OCI-LY3 (cell line): ENCODE measurements around the gene PCNX2.

ENCODE experiments used
- H2AFZ ChIP-seq: fragments of 200-600, 300-600 bp; shearing (Covaris generic); 2 replicates; pipeline ENCODE4 v1.6.0; 2014; ENCODE audit warnings: antibody characterized with exemption, low read depth, low read length
- H3K27ac ChIP-seq: fragments of 200-600, 300-600 bp; sonication (generic); 2 replicates; pipeline ENCODE4 v1.5.1; 2014; ENCODE audit warnings: mild to moderate bottlenecking, low read length, moderate library complexity, mixed read lengths
- H3K27me3 ChIP-seq: fragments of 200-600, 300-600 bp; sonication (generic); 2 replicates; pipeline ENCODE4 v1.6.1; 2014; ENCODE audit warnings: low read depth, low read length, mixed read lengths
- H3K36me3 ChIP-seq: fragments of 200-600, 300-600 bp; sonication (generic); replicated peaks from 2 replicates; pipeline ENCODE3; 2014; ENCODE audit warnings: low read depth, low read length, mixed read lengths
- H3K4me1 ChIP-seq: fragments of 300-600, 200-600 bp; sonication (generic); 2 replicates; pipeline ENCODE4 v1.6.1; 2014; ENCODE audit warnings: low read length, mixed read lengths
- H3K4me2 ChIP-seq: fragments of 200-600, 300-600 bp; sonication (generic); 2 replicates; pipeline ENCODE4 v1.6.1; 2014; ENCODE audit warnings: low read length, mixed read lengths
- H3K4me3 ChIP-seq: fragments of 300-600, 200-600 bp; sonication (generic); 2 replicates; pipeline ENCODE4 v1.5.1; 2014; ENCODE audit warnings: antibody characterized with exemption, mild to moderate bottlenecking, low read length, moderate library complexity
- H3K79me2 ChIP-seq: fragments of 300-600, 200-600 bp; shearing (Covaris generic); 2 replicates; pipeline ENCODE4 v1.6.1; 2014; ENCODE audit warnings: mild to moderate bottlenecking, low read length, mixed read lengths
- H3K9ac ChIP-seq: fragments of 300-600, 200-600 bp; shearing (Covaris generic); 2 replicates; pipeline ENCODE4 v1.6.0; 2014; ENCODE audit warnings: mild to moderate bottlenecking, low read length, moderate library complexity
- H3K9me3 ChIP-seq: fragments of 200-600, 300-600 bp; shearing (Covaris generic); 2 replicates; pipeline ENCODE4 v1.6.1; 2014; ENCODE audit warnings: low read length, mixed read lengths; ENCODE audit not compliant: insufficient read depth
- H4K20me1 ChIP-seq: fragments of 200-600, 300-600 bp; sonication (generic); 2 replicates; pipeline ENCODE4 v1.6.1; 2016; ENCODE audit warnings: low read length, mixed read lengths; ENCODE audit not compliant: insufficient read depth
- CTCF ChIP-seq: fragments of 200-600, 300-600 bp; sonication (generic); IDR thresholded peaks from 2 replicates; pipeline ENCODE4 v1.5.1; 2014; ENCODE audit warnings: antibody characterized with exemption, low read length, low read depth
- EZH2phosphoT487 ChIP-seq: fragments of 200-600 bp; shearing (Covaris generic); IDR thresholded peaks from 2 replicates; pipeline ENCODE4 v1.6.1; 2018; ENCODE audit warnings: antibody characterized with exemption, mixed run types, low read depth

The PCNX2 gene

GRCh38 chr1:233097959-233098580, 197.5 kb downstream of the PCNX2 start:
- no peak overlapping the region for H3K4me2 ChIP-seq

GRCh38 chr1:233097546-233097945, 198.0 kb downstream of the PCNX2 start:
- no peak overlapping the region for H3K27ac ChIP-seq
- H3K4me1 ChIP-seq, result peaks cover 12% of the 10 kb centered on the region
- H3K36me3 ChIP-seq, result no peaks in the 10 kb centered on the region
- H3K9me3 ChIP-seq, result no peaks in the 10 kb centered on the region
- H3K27me3 ChIP-seq, result no peaks in the 10 kb centered on the region
- H4K20me1 ChIP-seq, result no peaks in the 10 kb centered on the region
- H3K79me2 ChIP-seq, result no peaks in the 10 kb centered on the region
- no peak overlapping the region for H2AFZ ChIP-seq
- H3K4me2 ChIP-seq, result no peak overlapping the region
- TF ChIP-seq EZH2phosphoT487 (no peak), CTCF (no peak)
- H3K4me3 ChIP-seq, result no peak overlapping the region
- no peak overlapping the region for H3K9ac ChIP-seq

More at GRCh38 chr1:233097959-233098580, 197.5 kb downstream of the PCNX2 start:
- no peaks in the 10 kb centered on the region for H3K9me3 ChIP-seq
- H2AFZ ChIP-seq, result no peak overlapping the region
- no peak overlapping the region for H3K9ac ChIP-seq
- no peak overlapping the region for H3K4me3 ChIP-seq
- TF ChIP-seq EZH2phosphoT487 (no peak), CTCF (no peak)
- H3K27me3 ChIP-seq, result no peaks in the 10 kb centered on the region
- H3K79me2 ChIP-seq, result no peaks in the 10 kb centered on the region
- H4K20me1 ChIP-seq, result no peaks in the 10 kb centered on the region
- no peaks in the 10 kb centered on the region for H3K36me3 ChIP-seq
- H3K27ac ChIP-seq, result no peak overlapping the region
- H3K4me1 ChIP-seq, result peaks cover 16% of the 10 kb centered on the region

- Histone ChIP-seq H3K4me3 (no peak overlapping the region), H3K36me3 (no peaks in the 10 kb centered on the region), H3K4me2 (no peak overlapping the region), H3K9ac (no peak overlapping the region), H3K27ac (no peak overlapping the region), H3K79me2 (no peaks in the 10 kb centered on the region), H4K20me1 (no peaks in the 10 kb centered on the region), H2AFZ (no peak overlapping the region), H3K27me3 (no peaks in the 10 kb centered on the region), H3K4me1 (peaks cover 7% of the 10 kb centered on the region), H3K9me3 (no peaks in the 10 kb centered on the region)
- TF ChIP-seq EZH2phosphoT487, result no peak
- no peak for TF ChIP-seq CTCF
Observed at GRCh38 chr1:233094691-233095090, 200.8 kb downstream of the PCNX2 start.

- no peak overlapping the region for H3K4me3 ChIP-seq
Observed at GRCh38 chr1:233094269-233094668, 201.3 kb downstream of the PCNX2 start.

More at GRCh38 chr1:233094269-233094668, 201.3 kb downstream of the PCNX2 start:
- Histone ChIP-seq H4K20me1 (no peaks in the 10 kb centered on the region), H3K36me3 (no peaks in the 10 kb centered on the region), H3K27me3 (no peaks in the 10 kb centered on the region), H3K4me2 (no peak overlapping the region), H2AFZ (no peak overlapping the region), H3K9me3 (no peaks in the 10 kb centered on the region), H3K4me1 (peaks cover 7% of the 10 kb centered on the region), H3K27ac (no peak overlapping the region), H3K9ac (no peak overlapping the region), H3K79me2 (no peaks in the 10 kb centered on the region)
- TF ChIP-seq CTCF, result no peak
- no peak for TF ChIP-seq EZH2phosphoT487
